Measurements from ENCODE around the gene SHH.

SHH gene

GRCh38 chr7:155830961-155831806 is 18.9 kb upstream of the SHH start:
- H3K4me3 ChIP-seq (replicated peaks; ENCODE audit: low read depth, low read length): no peak overlapping the region
- no peak for DNase-seq (ENCODE audit: extremely low read depth, low read depth)
- no peak for TF ChIP-seq CTCF (IDR thresholded peaks at IDR 0.05; ENCODE audit: low read depth, low read length, missing control alignments)

- no peak for TF ChIP-seq CTCF (IDR thresholded peaks at IDR 0.05; ENCODE audit: low read depth, low read length, missing control alignments)
- H3K4me3 ChIP-seq (replicated peaks; ENCODE audit: low read depth, low read length): no peak overlapping the region
- DNase-seq (ENCODE audit: extremely low read depth, low read depth): no peak
These were observed 17.7 kb upstream of the SHH start for GRCh38 chr7:155829796-155830470.

GRCh38 chr7:155825336-155825735 is 13.1 kb upstream of the SHH start:
- DNase-seq (ENCODE audit: extremely low read depth, low read depth): no peak
- TF ChIP-seq CTCF (IDR thresholded peaks at IDR 0.05; ENCODE audit: low read depth, low read length, missing control alignments): no peak

GRCh38 chr7:155824227-155824886 is 12.1 kb upstream of the SHH start:
- no peak for DNase-seq (ENCODE audit: extremely low read depth, low read depth)
- no peak for TF ChIP-seq CTCF (IDR thresholded peaks at IDR 0.05; ENCODE audit: low read depth, low read length, missing control alignments)
- no peak overlapping the region for H3K4me3 ChIP-seq (replicated peaks; ENCODE audit: low read depth, low read length)

More at GRCh38 chr7:155825336-155825735, 13.1 kb upstream of the SHH start:
- no peak overlapping the region for H3K4me3 ChIP-seq (replicated peaks; ENCODE audit: low read depth, low read length)

GRCh38 chr7:155821851-155822250 is 9.6 kb upstream of the SHH start:
- DNase-seq (ENCODE audit: extremely low read depth, low read depth): no peak
- TF ChIP-seq CTCF (IDR thresholded peaks at IDR 0.05; ENCODE audit: low read depth, low read length, missing control alignments): no peak
- H3K4me3 ChIP-seq (replicated peaks; ENCODE audit: low read depth, low read length): no peak overlapping the region

- no peak for TF ChIP-seq CTCF (IDR thresholded peaks at IDR 0.05; ENCODE audit: low read depth, low read length, missing control alignments)
- DNase-seq (ENCODE audit: extremely low read depth, low read depth): no peak
- H3K4me3 ChIP-seq (replicated peaks; ENCODE audit: low read depth, low read length): no peak overlapping the region
These were observed 8.5 kb upstream of the SHH start for GRCh38 chr7:155820788-155821187.
